GM12892 (cell line): Measurements from ENCODE around the gene BPGM.

Source experiments
- POLR2A ChIP-seq: IDR thresholded peaks from 2 replicates; pipeline ENCODE4 v1.6.1; 2011; ENCODE audit warnings: low read depth, low read length, control low read depth
- POLR2AphosphoS5 ChIP-seq: IDR thresholded peaks from 2 replicates; pipeline ENCODE4 v1.6.1; 2011; ENCODE audit warnings: low read depth, low read length, control low read depth

- TF ChIP-seq POLR2A: no peak
- no peak for TF ChIP-seq POLR2AphosphoS5
These were observed 17.2 kb upstream of the BPGM start for GRCh38 chr7:134629445-134629844.
